Measurements from ENCODE around the gene TUBA1C. TPM values are rescaled to one million over a fixed set of nuclear protein-coding genes. Genes with fewer than 3 reads are reported as not detected.

The TUBA1C gene
- total and polyA plus RNA-seq, 10 of the 15 experiments (the other 5 are each of a cell fraction or from before 2014, with no cell fraction given): 285 to 1,003 (median 441) TPM

GRCh38 chr12:49304161-49304560 lies 39.3 kb downstream of the TUBA1C start:
- POLR2A ChIA-PET: interaction anchor here (0.6 kb wide), 1 partner anchor 13 kb away, joined by 4 read pairs; no protein-coding TSS in a partner anchor
- WGBS (ENCODE audit: insufficient coverage, insufficient replicate concordance, low lambda C conversion rate, missing lambda C conversion rate): 31% methylated on average over 2 of the region's 2 CpGs
- H3K36me3 ChIP-seq (ENCODE audit: control insufficient read depth in 2 of 2, insufficient read depth in 2 of 2, low read length in 1 of 2): no peaks in the 10 kb centered on the region
- H3K27ac ChIP-seq (ENCODE audit: control insufficient read depth, insufficient read depth): no peak overlapping the region
- in situ Hi-C loops (cut with MboI): no loop called here
- no TSS peak for BruUV-seq (replicated peaks)
- CTCF ChIA-PET: interaction anchor here (1.2 to 3.3 kb wide), 7 partner anchors 10 to 54 kb away, joined by 3 to 12 read pairs (median 9); partner anchors contain the start of gene PRPH
- no peak overlapping the region for H2AFZ ChIP-seq (ENCODE audit: control insufficient read depth, low read depth, low read length)
- RAD21 ChIA-PET (ENCODE audit: unreplicated experiment): no interaction called here
- no peak overlapping the region for H3K4me3 ChIP-seq
- H3K79me2 ChIP-seq (ENCODE audit: control insufficient read depth, insufficient read depth, low read length): no peaks in the 10 kb centered on the region
- FAIRE-seq: no peak
- no peak for DNase-seq (ENCODE audit: low read depth, low spot score)
- SMC1A ChIA-PET (ENCODE audit: uncharacterized antibody, unreplicated experiment): interaction anchor here (0.8 to 1.4 kb wide), 2 partner anchors 18 to 55 kb away, joined by 3 read pairs; no protein-coding TSS in a partner anchor
- H4K20me1 ChIP-seq (ENCODE audit: control insufficient read depth, insufficient read depth): no peaks in the 10 kb centered on the region
- no peak overlapping the region for H3K4me2 ChIP-seq (ENCODE audit: control insufficient read depth, insufficient read depth)
- no peak for ATAC-seq
- intact Hi-C loops (cut with micrococcal nuclease; ENCODE audit: unreplicated experiment): no loop called here
- no peaks in the 10 kb centered on the region for H3K27me3 ChIP-seq (replicated peaks in 1 of 2; ENCODE audit: control insufficient read depth in 2 of 2, insufficient read depth in 2 of 2, low read length in 1 of 2)
- H3K4me1 ChIP-seq (ENCODE audit: control insufficient read depth, insufficient read depth, low read length): no peaks in the 10 kb centered on the region
- no peaks in the 10 kb centered on the region for H3K9me3 ChIP-seq (replicated peaks; ENCODE audit: control insufficient read depth, insufficient read depth, low read length)
- H3K9ac ChIP-seq (ENCODE audit: control insufficient read depth, insufficient read depth, low read length): no peak overlapping the region
- TF ChIP-seq SUPT20H (IDR thresholded peaks at IDR 0.05; ENCODE audit: borderline replicate concordance, control insufficient read depth, low read depth, low read length): no peak
- TF ChIP-seq USF2 (IDR thresholded peaks at IDR 0.05; ENCODE audit: borderline replicate concordance, low read depth, low read length): no peak
- TF ChIP-seq CBX5 (IDR thresholded peaks at IDR 0.05; ENCODE audit: low read depth): no peak
- no peak for TF ChIP-seq NFYA (IDR thresholded peaks at IDR 0.05; ENCODE audit: borderline replicate concordance, low read depth, low read length)
- no peak for TF ChIP-seq TCF12 (IDR thresholded peaks at IDR 0.05; ENCODE audit: low read depth, low read length)
- no peak for TF ChIP-seq NFIC (IDR thresholded peaks at IDR 0.05; ENCODE audit: low read depth, low read length)
- TF ChIP-seq ZBTB4 (CRISPR knock-in tag; IDR thresholded peaks at IDR 0.05): no peak
- TF ChIP-seq PRDM15 (CRISPR knock-in tag; IDR thresholded peaks at IDR 0.05): no peak
- no peak for TF ChIP-seq IRF4 (IDR thresholded peaks at IDR 0.05; ENCODE audit: low read depth, low read length)
- TF ChIP-seq SMAD1 (IDR thresholded peaks at IDR 0.05; ENCODE audit: low read depth, partially characterized antibody): no peak
- TF ChIP-seq SMC3 (IDR thresholded peaks at IDR 0.05; ENCODE audit: borderline replicate concordance, low read length): no peak
- no peak for TF ChIP-seq MEF2B (IDR thresholded peaks at IDR 0.05; ENCODE audit: partially characterized antibody, poor library complexity, severe bottlenecking)
- no peak for TF ChIP-seq ZNF207 (IDR thresholded peaks at IDR 0.05; ENCODE audit: borderline replicate concordance)
- no peak for TF ChIP-seq BCL11A (IDR thresholded peaks at IDR 0.05; ENCODE audit: low read depth, low read length)
- no peak for TF ChIP-seq GATAD2B (conservative IDR thresholded peaks at IDR 0.05; ENCODE audit: low read depth)
- no peak for TF ChIP-seq IKZF2 (IDR thresholded peaks at IDR 0.05)
- no peak for TF ChIP-seq ETV6 (conservative IDR thresholded peaks at IDR 0.05 in 1 of 2, IDR thresholded peaks at IDR 0.05 in 1 of 2; ENCODE audit: borderline replicate concordance in 1 of 2, low read depth in 1 of 2)

All from GM12878 (cell line).